HepG2 (cell line): ENCODE data around the gene TOGARAM1. TPM values are rescaled to one million over a fixed set of nuclear protein-coding genes. Genes with fewer than 3 reads are reported as not detected.

ENCODE experiments used
- ARNT2 ChIP-seq: sonication (generic); formaldehyde crosslinking; IDR thresholded peaks from 2 replicates; pipeline ENCODE4 v1.8.0; 2022; ENCODE audit warnings: mild to moderate bottlenecking, low read depth, missing genetic modification reagents, moderate library complexity
- ATF4 ChIP-seq, 2 experiments: fragments of 450-650 bp in 1 of 2; sonication (generic) in 1 of 2; formaldehyde crosslinking; IDR thresholded peaks; 2 replicates each; pipeline versions ENCODE4 v1.5.0 to v1.8.0; 2020 to 2022; ENCODE audit warnings: mild to moderate bottlenecking in 1 of 2, missing genetic modification reagents in 1 of 2
- ATM ChIP-seq: fragments of 450-650 bp; IDR thresholded peaks from 2 replicates; pipeline ENCODE4 v1.7.1; 2017; ENCODE audit warnings: mild to moderate bottlenecking, borderline replicate concordance
- BRCA1 ChIP-seq: sonication (generic); formaldehyde crosslinking; IDR thresholded peaks from 2 replicates; pipeline ENCODE4 v1.4.0; 2020; ENCODE audit warnings: missing genetic modification reagents
- FOXK1 ChIP-seq: sonication (generic); formaldehyde crosslinking; IDR thresholded peaks from 2 replicates; pipeline ENCODE4 v1.4.0; 2020; ENCODE audit warnings: low read depth, missing genetic modification reagents, borderline replicate concordance
- HMGA1 ChIP-seq: sonication (generic); formaldehyde crosslinking; conservative IDR thresholded peaks from 2 replicates; pipeline ENCODE4 v1.4.0; 2020; ENCODE audit warnings: missing genetic modification reagents
- MAFG ChIP-seq: sonication (generic); formaldehyde crosslinking; IDR thresholded peaks from 2 replicates; pipeline ENCODE4 v1.5.1; 2020; ENCODE audit warnings: mild to moderate bottlenecking, missing genetic modification reagents
- MAZ ChIP-seq, 2 experiments: sonication (generic) in 1 of 2; formaldehyde crosslinking in 1 of 2; IDR thresholded peaks; 2 replicates each; pipeline versions ENCODE4 v1.5.0 to v1.6.1; 2012 to 2020; ENCODE audit warnings: low read depth in 2 of 2, mild to moderate bottlenecking in 2 of 2, borderline replicate concordance in 1 of 2, improper control_type of control experiment in 1 of 2, low read length in 1 of 2, missing genetic modification reagents in 1 of 2, moderate library complexity in 1 of 2
- MED13 ChIP-seq: sonication (generic); formaldehyde crosslinking; IDR thresholded peaks from 2 replicates; pipeline ENCODE4 v1.5.0; 2020; ENCODE audit warnings: missing genetic modification reagents
- MEF2D ChIP-seq: sonication (generic); formaldehyde crosslinking; IDR thresholded peaks from 2 replicates; pipeline ENCODE4 v1.5.1; 2020; ENCODE audit warnings: mild to moderate bottlenecking, missing genetic modification reagents
- NCOA1 ChIP-seq: sonication (generic); formaldehyde crosslinking; IDR thresholded peaks from 2 replicates; pipeline ENCODE4 v1.9.0; 2021; ENCODE audit warnings: missing genetic modification reagents
- POLR2G ChIP-seq: fragments of 200-400 bp; formaldehyde crosslinking; IDR thresholded peaks from 2 replicates; pipeline ENCODE4 v1.6.1; 2018; ENCODE audit warnings: mild to moderate bottlenecking, low read depth, low read length, moderate library complexity
- PPARG ChIP-seq: conservative IDR thresholded peaks from 2 replicates; pipeline ENCODE4 v1.6.1; 2016; ENCODE audit warnings: missing biosample characterization, missing genetic modification reagents
- SIN3B ChIP-seq: fragments of 150-350 bp; IDR thresholded peaks from 2 replicates; pipeline ENCODE4 v1.6.1; 2014; ENCODE audit warnings: low read length
- SMYD3 ChIP-seq: sonication (generic); formaldehyde crosslinking; IDR thresholded peaks from 2 replicates; pipeline ENCODE4 v1.8.1; 2023; ENCODE audit warnings: mild to moderate bottlenecking, missing genetic modification reagents
- SP5 ChIP-seq: IDR thresholded peaks from 2 replicates; pipeline ENCODE4 v1.6.1; 2016; ENCODE audit warnings: low read depth, borderline replicate concordance
- TAF15 ChIP-seq: fragments of 200-400 bp; formaldehyde crosslinking; IDR thresholded peaks from one replicate; pipeline ENCODE4 v1.6.1; 2018; ENCODE audit warnings: mild to moderate bottlenecking, low read depth, low read length; ENCODE audit not compliant: poor library complexity, severe bottlenecking
- THAP8 ChIP-seq: sonication (generic); formaldehyde crosslinking; IDR thresholded peaks from 2 replicates; pipeline ENCODE4 v1.5.1; 2020; ENCODE audit warnings: missing genetic modification reagents, mild to moderate bottlenecking, borderline replicate concordance
- THYN1 ChIP-seq: sonication (generic); formaldehyde crosslinking; IDR thresholded peaks from 2 replicates; pipeline ENCODE4 v1.8.1; 2023; ENCODE audit warnings: low read depth, mild to moderate bottlenecking, moderate library complexity, missing genetic modification reagents, borderline replicate concordance
- ZBTB3 ChIP-seq: sonication (generic); formaldehyde crosslinking; IDR thresholded peaks from 2 replicates; pipeline ENCODE4 v1.4.0; 2020; ENCODE audit warnings: low read depth, mild to moderate bottlenecking, moderate library complexity, missing genetic modification reagents, borderline replicate concordance
- ZFP82 ChIP-seq: sonication (generic); formaldehyde crosslinking; IDR thresholded peaks from 2 replicates; pipeline ENCODE4 v1.5.1; 2020; ENCODE audit warnings: mild to moderate bottlenecking, missing genetic modification reagents, borderline replicate concordance
- ZMYM3 ChIP-seq: sonication (generic); formaldehyde crosslinking; IDR thresholded peaks from 2 replicates; pipeline ENCODE4 v1.5.1; 2020; ENCODE audit warnings: mild to moderate bottlenecking, missing genetic modification reagents
- ZNF329 ChIP-seq: sonication (generic); formaldehyde crosslinking; IDR thresholded peaks from 2 replicates; pipeline ENCODE4 v1.9.0; 2021; ENCODE audit warnings: low read depth, mild to moderate bottlenecking, missing genetic modification reagents
- ZNF44 ChIP-seq: sonication (generic); formaldehyde crosslinking; IDR thresholded peaks from 2 replicates; pipeline ENCODE4 v1.5.1; 2020; ENCODE audit warnings: mild to moderate bottlenecking, missing genetic modification reagents
- ZNF530 ChIP-seq: sonication (generic); formaldehyde crosslinking; IDR thresholded peaks from 2 replicates; pipeline ENCODE4 v1.5.0; 2020; ENCODE audit warnings: low read depth, mild to moderate bottlenecking, missing genetic modification reagents
- ZNF710 ChIP-seq: sonication (generic); formaldehyde crosslinking; IDR thresholded peaks from 2 replicates; pipeline ENCODE4 v1.5.0; 2020; ENCODE audit warnings: mild to moderate bottlenecking, missing genetic modification reagents, borderline replicate concordance
- ZZZ3 ChIP-seq: sonication (generic); formaldehyde crosslinking; IDR thresholded peaks from 2 replicates; pipeline ENCODE4 v1.4.0; 2020; ENCODE audit warnings: missing genetic modification reagents, mild to moderate bottlenecking, borderline replicate concordance
- polyA plus RNA-seq, 8 experiments: library from polyadenylated mRNA; depleted of rRNA in 3 of 8; stranded (reverse) in 7 of 8; unstranded in 1 of 8; fragments of >200 nt; fragmentation: Illumina TruSeq in 4 of 8; extraction: Trizol in 4 of 8; gene quantifications; 2 replicates each; pipeline versions ENCODE4 v1.2.1 to v1.2.3, GENCODE V29; 2011 to 2016; ENCODE audit warnings: low read depth in 4 of 8, missing spikeins in 1 of 8, mixed read lengths in 1 of 8; ENCODE audit not compliant: insufficient read depth in 1 of 8
- total RNA-seq, 5 experiments: library from RNA; depleted of rRNA; stranded (reverse); fragments of >200 nt; fragmentation: Illumina TruSeq; extraction: Trizol; gene quantifications; 2 replicates each; pipeline ENCODE4 v1.2.3, GENCODE V29; 2016; ENCODE audit warnings: low read depth in 1 of 5

The TOGARAM1 gene
- total and polyA plus RNA-seq, 2 of the 13 experiments (the other 11 are each of a cell fraction or from before 2014, with no cell fraction given), result 5.6 to 9.8 TPM

DNA sequence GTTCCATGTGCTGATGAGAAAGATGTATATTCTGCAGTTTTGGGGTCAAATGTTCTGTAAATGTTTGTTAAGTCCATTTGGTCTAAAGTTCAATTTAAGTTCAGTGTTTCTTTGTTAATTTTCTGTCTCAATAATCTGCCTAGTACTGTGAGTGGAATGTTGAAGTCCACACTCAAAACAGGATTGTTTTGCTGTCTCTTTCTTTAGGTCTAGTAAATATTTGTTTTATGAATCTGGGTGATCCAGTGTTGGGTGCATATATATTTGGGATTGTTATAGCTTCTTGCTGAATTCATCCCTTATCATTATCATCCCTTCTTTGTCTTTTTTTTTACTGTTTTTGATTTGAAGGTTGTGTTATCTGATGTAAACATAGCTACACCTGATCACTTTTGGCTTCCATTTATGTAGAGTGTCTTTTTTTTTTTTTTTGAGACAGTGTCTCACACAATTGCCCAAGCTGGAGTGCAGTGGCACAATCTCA is 95.9 kb downstream of the TOGARAM1 start (continued):
- no peak for TF ChIP-seq ZMYM3
- no peak for TF ChIP-seq ZFP82 (CRISPR knock-in tag)
- TF ChIP-seq MAZ (IDR thresholded peaks at IDR 0.05; ENCODE audit: borderline replicate concordance, low read depth, low read length), result no peak
- no peak for TF ChIP-seq MAZ (CRISPR knock-in tag; IDR thresholded peaks at IDR 0.05; ENCODE audit: low read depth)
- TF ChIP-seq ATM, result no peak
- no peak for TF ChIP-seq ATF4 (CRISPR knock-in tag; IDR thresholded peaks at IDR 0.05)
- no peak for TF ChIP-seq TAF15
- no peak for TF ChIP-seq ZNF530 (CRISPR knock-in tag)
- no peak for TF ChIP-seq HMGA1 (CRISPR knock-in tag)
- no peak for TF ChIP-seq THYN1 (CRISPR knock-in tag)
- no peak for TF ChIP-seq MED13
- peak; percentile 84 for TF ChIP-seq PPARG (CRISPR knock-in tag)
- TF ChIP-seq ZZZ3, result no peak
- TF ChIP-seq MAFG (CRISPR knock-in tag), result no peak
- TF ChIP-seq NCOA1 (CRISPR knock-in tag), result no peak
- TF ChIP-seq POLR2G, result no peak
- no peak for TF ChIP-seq MEF2D (CRISPR knock-in tag)
- peak; percentile 23; the same call in 1 of the 2 replicates for TF ChIP-seq FOXK1 (CRISPR knock-in tag)
- no peak for TF ChIP-seq THAP8 (CRISPR knock-in tag)
- TF ChIP-seq ZBTB3 (CRISPR knock-in tag), result no peak
- TF ChIP-seq ZNF710 (CRISPR knock-in tag), result no peak
- TF ChIP-seq BRCA1 (CRISPR knock-in tag), result no peak
- no peak for TF ChIP-seq ZNF329
- TF ChIP-seq SMYD3 (CRISPR knock-in tag), result peak; percentile 78; the same call in 1 of the 2 replicates
- TF ChIP-seq SIN3B, result no peak
- no peak for TF ChIP-seq ZNF44
- no peak for TF ChIP-seq ARNT2 (CRISPR knock-in tag)
- TF ChIP-seq SP5, result no peak
